ENCODE data around the gene VMAC. TPM values are rescaled to one million over a fixed set of nuclear protein-coding genes. Genes with fewer than 3 reads are reported as not detected.

Gene VMAC
- total and polyA plus RNA-seq, 2 of the 13 experiments (the other 11 are each of a cell fraction or from before 2014, with no cell fraction given): 2.4 TPM

DNA sequence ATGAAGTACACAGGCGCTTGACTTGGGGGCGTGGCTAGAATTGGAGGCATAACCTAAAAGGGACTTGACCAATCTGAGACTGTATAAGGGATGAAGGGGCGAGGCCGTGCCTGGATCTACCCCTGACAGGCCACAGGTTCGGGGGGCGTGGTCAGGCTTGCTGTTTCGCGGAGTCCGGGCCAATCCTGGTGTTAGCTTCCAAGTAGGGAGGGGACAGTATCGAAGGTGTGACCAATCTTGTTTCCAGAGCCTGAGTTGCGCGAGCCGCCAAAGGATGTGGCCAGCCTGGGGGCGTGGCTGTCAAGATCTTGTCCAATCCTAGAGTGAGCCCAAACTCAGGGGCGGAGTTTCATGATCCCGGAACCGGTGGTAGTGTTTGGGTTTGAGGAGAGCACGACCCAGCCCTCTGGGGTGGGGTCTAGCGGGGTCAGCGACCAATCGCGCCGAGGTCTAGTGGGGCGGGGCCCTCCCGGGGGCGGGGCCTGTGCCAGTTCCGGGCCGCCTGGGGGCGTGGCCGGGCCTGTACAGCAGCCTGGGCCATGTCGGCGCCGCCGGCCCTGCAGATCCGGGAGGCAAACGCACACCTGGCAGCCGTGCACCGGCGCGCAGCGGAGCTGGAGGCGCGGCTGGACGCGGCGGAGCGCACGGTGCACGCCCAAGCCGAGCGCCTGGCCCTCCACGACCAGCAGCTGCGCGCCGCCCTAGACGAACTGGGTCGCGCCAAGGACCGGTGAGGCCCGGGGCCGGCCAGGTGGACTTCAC is at the start of gene VMAC (continued):
- TF ChIP-seq, protein P1, sequence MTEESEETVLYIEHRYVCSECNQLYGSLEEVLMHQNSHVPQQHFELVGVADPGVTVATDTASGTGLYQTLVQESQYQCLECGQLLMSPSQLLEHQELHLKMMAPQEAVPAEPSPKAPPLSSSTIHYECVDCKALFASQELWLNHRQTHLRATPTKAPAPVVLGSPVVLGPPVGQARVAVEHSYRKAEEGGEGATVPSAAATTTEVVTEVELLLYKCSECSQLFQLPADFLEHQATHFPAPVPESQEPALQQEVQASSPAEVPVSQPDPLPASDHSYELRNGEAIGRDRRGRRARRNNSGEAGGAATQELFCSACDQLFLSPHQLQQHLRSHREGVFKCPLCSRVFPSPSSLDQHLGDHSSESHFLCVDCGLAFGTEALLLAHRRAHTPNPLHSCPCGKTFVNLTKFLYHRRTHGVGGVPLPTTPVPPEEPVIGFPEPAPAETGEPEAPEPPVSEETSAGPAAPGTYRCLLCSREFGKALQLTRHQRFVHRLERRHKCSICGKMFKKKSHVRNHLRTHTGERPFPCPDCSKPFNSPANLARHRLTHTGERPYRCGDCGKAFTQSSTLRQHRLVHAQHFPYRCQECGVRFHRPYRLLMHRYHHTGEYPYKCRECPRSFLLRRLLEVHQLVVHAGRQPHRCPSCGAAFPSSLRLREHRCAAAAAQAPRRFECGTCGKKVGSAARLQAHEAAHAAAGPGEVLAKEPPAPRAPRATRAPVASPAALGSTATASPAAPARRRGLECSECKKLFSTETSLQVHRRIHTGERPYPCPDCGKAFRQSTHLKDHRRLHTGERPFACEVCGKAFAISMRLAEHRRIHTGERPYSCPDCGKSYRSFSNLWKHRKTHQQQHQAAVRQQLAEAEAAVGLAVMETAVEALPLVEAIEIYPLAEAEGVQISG (CRISPR knock-in tag; IDR thresholded peaks at IDR 0.05): peak; percentile 65
- TF ChIP-seq JUNB (CRISPR knock-in tag; IDR thresholded peaks at IDR 0.05; ENCODE audit: borderline replicate concordance) (no peak), ZNF225 (CRISPR knock-in tag; IDR thresholded peaks at IDR 0.05) (no peak), SATB2 (CRISPR knock-in tag; IDR thresholded peaks at IDR 0.05) (no peak), EZH2 (conservative IDR thresholded peaks at IDR 0.05; ENCODE audit: low read depth, low read length) (no peak), HOXA5 (CRISPR knock-in tag; IDR thresholded peaks at IDR 0.05) (0 out of 2 replicates have a peak, but pooled peaks have one; percentile 45), GFI1 (CRISPR knock-in tag; IDR thresholded peaks at IDR 0.05; ENCODE audit: borderline replicate concordance) (no peak; the same call in 1 of the 2 replicates), ZMYM3 (CRISPR knock-in tag; IDR thresholded peaks at IDR 0.05) (no peak), ATRX (CRISPR knock-in tag; IDR thresholded peaks at IDR 0.05; ENCODE audit: borderline replicate concordance) (no peak), ZSCAN12 (CRISPR knock-in tag; IDR thresholded peaks at IDR 0.05) (no peak), TBX2 (CRISPR knock-in tag; IDR thresholded peaks at IDR 0.05; ENCODE audit: borderline replicate concordance) (no peak), DNMT3B (CRISPR knock-in tag; conservative IDR thresholded peaks at IDR 0.05) (no peak), ZNF337 (CRISPR knock-in tag; IDR thresholded peaks at IDR 0.05; ENCODE audit: borderline replicate concordance, low read depth) (no peak), ZNF557 (CRISPR knock-in tag; IDR thresholded peaks at IDR 0.05) (no peak), FOXK2 (IDR thresholded peaks at IDR 0.05) (no peak), EEA1 (CRISPR knock-in tag; IDR thresholded peaks at IDR 0.05; ENCODE audit: borderline replicate concordance) (no peak), SMAD1 (CRISPR knock-in tag; IDR thresholded peaks at IDR 0.05; ENCODE audit: borderline replicate concordance, low read depth) (0 out of 2 replicates have a peak, but pooled peaks have one; percentile 48)
- TF ChIP-seq, protein P2, sequence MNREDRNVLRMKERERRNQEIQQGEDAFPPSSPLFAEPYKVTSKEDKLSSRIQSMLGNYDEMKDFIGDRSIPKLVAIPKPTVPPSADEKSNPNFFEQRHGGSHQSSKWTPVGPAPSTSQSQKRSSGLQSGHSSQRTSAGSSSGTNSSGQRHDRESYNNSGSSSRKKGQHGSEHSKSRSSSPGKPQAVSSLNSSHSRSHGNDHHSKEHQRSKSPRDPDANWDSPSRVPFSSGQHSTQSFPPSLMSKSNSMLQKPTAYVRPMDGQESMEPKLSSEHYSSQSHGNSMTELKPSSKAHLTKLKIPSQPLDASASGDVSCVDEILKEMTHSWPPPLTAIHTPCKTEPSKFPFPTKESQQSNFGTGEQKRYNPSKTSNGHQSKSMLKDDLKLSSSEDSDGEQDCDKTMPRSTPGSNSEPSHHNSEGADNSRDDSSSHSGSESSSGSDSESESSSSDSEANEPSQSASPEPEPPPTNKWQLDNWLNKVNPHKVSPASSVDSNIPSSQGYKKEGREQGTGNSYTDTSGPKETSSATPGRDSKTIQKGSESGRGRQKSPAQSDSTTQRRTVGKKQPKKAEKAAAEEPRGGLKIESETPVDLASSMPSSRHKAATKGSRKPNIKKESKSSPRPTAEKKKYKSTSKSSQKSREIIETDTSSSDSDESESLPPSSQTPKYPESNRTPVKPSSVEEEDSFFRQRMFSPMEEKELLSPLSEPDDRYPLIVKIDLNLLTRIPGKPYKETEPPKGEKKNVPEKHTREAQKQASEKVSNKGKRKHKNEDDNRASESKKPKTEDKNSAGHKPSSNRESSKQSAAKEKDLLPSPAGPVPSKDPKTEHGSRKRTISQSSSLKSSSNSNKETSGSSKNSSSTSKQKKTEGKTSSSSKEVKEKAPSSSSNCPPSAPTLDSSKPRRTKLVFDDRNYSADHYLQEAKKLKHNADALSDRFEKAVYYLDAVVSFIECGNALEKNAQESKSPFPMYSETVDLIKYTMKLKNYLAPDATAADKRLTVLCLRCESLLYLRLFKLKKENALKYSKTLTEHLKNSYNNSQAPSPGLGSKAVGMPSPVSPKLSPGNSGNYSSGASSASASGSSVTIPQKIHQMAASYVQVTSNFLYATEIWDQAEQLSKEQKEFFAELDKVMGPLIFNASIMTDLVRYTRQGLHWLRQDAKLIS (CRISPR knock-in tag; IDR thresholded peaks at IDR 0.05): no peak
- TF ChIP-seq, protein P3, sequence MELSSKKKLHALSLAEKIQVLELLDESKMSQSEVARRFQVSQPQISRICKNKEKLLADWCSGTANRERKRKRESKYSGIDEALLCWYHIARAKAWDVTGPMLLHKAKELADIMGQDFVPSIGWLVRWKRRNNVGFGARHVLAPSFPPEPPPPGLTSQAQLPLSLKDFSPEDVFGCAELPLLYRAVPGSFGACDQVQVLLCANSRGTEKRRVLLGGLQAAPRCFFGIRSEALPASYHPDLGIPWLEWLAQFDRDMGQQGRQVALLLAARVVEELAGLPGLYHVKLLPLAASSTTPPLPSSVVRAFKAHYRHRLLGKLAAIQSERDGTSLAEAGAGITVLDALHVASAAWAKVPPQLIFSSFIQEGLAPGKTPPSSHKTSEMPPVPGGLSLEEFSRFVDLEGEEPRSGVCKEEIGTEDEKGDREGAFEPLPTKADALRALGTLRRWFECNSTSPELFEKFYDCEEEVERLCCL (CRISPR knock-in tag; IDR thresholded peaks at IDR 0.05; ENCODE audit: borderline replicate concordance): no peak
- TF ChIP-seq, protein P4, sequence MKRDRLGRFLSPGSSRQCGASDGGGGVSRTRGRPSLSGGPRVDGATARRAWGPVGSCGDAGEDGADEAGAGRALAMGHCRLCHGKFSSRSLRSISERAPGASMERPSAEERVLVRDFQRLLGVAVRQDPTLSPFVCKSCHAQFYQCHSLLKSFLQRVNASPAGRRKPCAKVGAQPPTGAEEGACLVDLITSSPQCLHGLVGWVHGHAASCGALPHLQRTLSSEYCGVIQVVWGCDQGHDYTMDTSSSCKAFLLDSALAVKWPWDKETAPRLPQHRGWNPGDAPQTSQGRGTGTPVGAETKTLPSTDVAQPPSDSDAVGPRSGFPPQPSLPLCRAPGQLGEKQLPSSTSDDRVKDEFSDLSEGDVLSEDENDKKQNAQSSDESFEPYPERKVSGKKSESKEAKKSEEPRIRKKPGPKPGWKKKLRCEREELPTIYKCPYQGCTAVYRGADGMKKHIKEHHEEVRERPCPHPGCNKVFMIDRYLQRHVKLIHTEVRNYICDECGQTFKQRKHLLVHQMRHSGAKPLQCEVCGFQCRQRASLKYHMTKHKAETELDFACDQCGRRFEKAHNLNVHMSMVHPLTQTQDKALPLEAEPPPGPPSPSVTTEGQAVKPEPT (CRISPR knock-in tag; IDR thresholded peaks at IDR 0.05; ENCODE audit: low read depth): 0 out of 2 replicates have a peak, but pooled peaks have one; percentile 62
